Progenitor cell of endocrine pancreas (in vitro differentiated cells): ENCODE results near the gene ATG2B. TPM values are rescaled to one million over a fixed set of nuclear protein-coding genes. Genes with fewer than 3 reads are reported as not detected.

ENCODE experiments used
- DNase-seq: peaks from one replicate; pipeline ENCODE4 v3.0.0; 2021; ENCODE audit warnings: low spot score; ENCODE audit not compliant: unreplicated experiment
- H3K27ac Mint-ChIP-seq: 2 replicates; pipeline ENCODE4 v1.8.0; 2021; ENCODE audit warnings: mild to moderate bottlenecking, moderate library complexity, mixed read lengths
- H3K27me3 Mint-ChIP-seq: 2 replicates; pipeline ENCODE4 v1.8.0; 2021; ENCODE audit warnings: mixed read lengths
- H3K36me3 Mint-ChIP-seq: 2 replicates; pipeline ENCODE4 v1.8.0; 2022; ENCODE audit warnings: mixed read lengths; ENCODE audit not compliant: insufficient read depth
- H3K4me1 Mint-ChIP-seq: 2 replicates; pipeline ENCODE4 v1.8.0; 2021; ENCODE audit warnings: low read depth, mixed read lengths
- H3K4me3 Mint-ChIP-seq: 2 replicates; pipeline ENCODE4 v1.8.0; 2021; ENCODE audit warnings: low read depth, mild to moderate bottlenecking, moderate library complexity, mixed read lengths
- H3K9me3 Mint-ChIP-seq: 2 replicates; pipeline ENCODE4 v1.8.0; 2021; ENCODE audit warnings: low read depth, mixed read lengths
- CTCF ChIP-seq: fragments of 200-600 bp; sonication (generic); IDR thresholded peaks from one replicate; pipeline ENCODE4 v1.5.0; 2021; ENCODE audit warnings: antibody characterized with exemption, mild to moderate bottlenecking; ENCODE audit not compliant: unreplicated experiment
- total RNA-seq: library from RNA; stranded (reverse); gene quantifications from 2 replicates; pipeline ENCODE4 v1.2.1, GENCODE V29; 2021

Gene ATG2B
- total RNA-seq, 1 donor from 2014 or later, result 24.5 TPM

- no peak overlapping the region for H3K27ac Mint-ChIP-seq
Observed at GRCh38 chr14:96271421-96271762, 91.7 kb downstream of the ATG2B start.

GRCh38 chr14:96270565-96271420, 92.3 kb downstream of the ATG2B start:
- H3K4me1 Mint-ChIP-seq, result peaks cover 22% of the 10 kb centered on the region
- no peak for DNase-seq
- H3K27ac Mint-ChIP-seq, result no peak overlapping the region
- no peak for TF ChIP-seq CTCF
- no peak overlapping the region for H3K4me3 Mint-ChIP-seq
- peaks cover 4% of the 10 kb centered on the region for H3K9me3 Mint-ChIP-seq
- peaks cover 2% of the 10 kb centered on the region for H3K27me3 Mint-ChIP-seq
- no peaks in the 10 kb centered on the region for H3K36me3 Mint-ChIP-seq

More at GRCh38 chr14:96271421-96271762, 91.7 kb downstream of the ATG2B start:
- Mint-ChIP-seq H3K27me3 (peaks cover 2% of the 10 kb centered on the region), H3K4me3 (no peak overlapping the region), H3K4me1 (peaks cover 22% of the 10 kb centered on the region), H3K9me3 (peaks cover 4% of the 10 kb centered on the region), H3K36me3 (no peaks in the 10 kb centered on the region)
- DNase-seq, result no peak
- TF ChIP-seq CTCF, result no peak

- H3K4me3 Mint-ChIP-seq, result no peak overlapping the region
- H3K36me3 Mint-ChIP-seq, result peaks cover 2% of the 10 kb centered on the region
- DNase-seq, result no peak
- peaks cover 19% of the 10 kb centered on the region for H3K4me1 Mint-ChIP-seq
- H3K27me3 Mint-ChIP-seq, result peaks cover 2% of the 10 kb centered on the region
- H3K27ac Mint-ChIP-seq, result peak overlapping the region; percentile 63
- H3K9me3 Mint-ChIP-seq, result peaks cover 4% of the 10 kb centered on the region
- TF ChIP-seq CTCF, result no peak
Observed at GRCh38 chr14:96269359-96269710, 93.8 kb downstream of the ATG2B start.

- Mint-ChIP-seq H3K36me3 (peaks cover 2% of the 10 kb centered on the region), H3K4me1 (peaks cover 15% of the 10 kb centered on the region), H3K27ac (peak overlapping the region; percentile 49), H3K4me3 (peak overlapping the region; percentile 55), H3K9me3 (peaks cover 4% of the 10 kb centered on the region), H3K27me3 (peaks cover 2% of the 10 kb centered on the region)
- no peak for DNase-seq
- TF ChIP-seq CTCF, result no peak
Observed at GRCh38 chr14:96268431-96269358, 94.4 kb downstream of the ATG2B start.

GRCh38 chr14:96267916-96268315, 95.2 kb downstream of the ATG2B start:
- TF ChIP-seq CTCF, result no peak
- DNase-seq, result no peak
- H3K27ac Mint-ChIP-seq, result no peak overlapping the region
- H3K9me3 Mint-ChIP-seq, result peaks cover 4% of the 10 kb centered on the region
- peaks cover 15% of the 10 kb centered on the region for H3K4me1 Mint-ChIP-seq
- H3K4me3 Mint-ChIP-seq, result peak overlapping the region; percentile 55
- H3K27me3 Mint-ChIP-seq, result peaks cover 2% of the 10 kb centered on the region
- H3K36me3 Mint-ChIP-seq, result peaks cover 2% of the 10 kb centered on the region
